Endothelial cell of umbilical vein (primary cell): Measurements from ENCODE around the gene PGAP3.

ENCODE experiments used
- CTCF ChIP-seq, 2 donors: IDR thresholded peaks; 1 replicate in 1 of 2; 2 replicates in 1 of 2; pipeline ENCODE4 v1.5.1; 2011; ENCODE audit warnings: low read length in 2 of 2, mild to moderate bottlenecking in 2 of 2, moderate library complexity in 2 of 2, control low read depth in 1 of 2, inconsistent platforms in 1 of 2, low read depth in 1 of 2; ENCODE audit not compliant: insufficient read depth in 1 of 2; ENCODE audit errors: extremely low read depth in 1 of 2
- EZH2 ChIP-seq: IDR thresholded peaks from 2 replicates; pipeline ENCODE4 v1.6.1; 2012; ENCODE audit warnings: borderline replicate concordance, low read depth, mild to moderate bottlenecking, moderate library complexity, low read length, inconsistent platforms; ENCODE audit not compliant: severe bottlenecking
- FOS ChIP-seq: IDR thresholded peaks from 2 replicates; pipeline ENCODE4 v1.6.1; 2011; ENCODE audit warnings: mild to moderate bottlenecking, low read length, moderate library complexity, borderline replicate concordance; ENCODE audit not compliant: insufficient read depth
- GATA2 ChIP-seq: IDR thresholded peaks from 2 replicates; pipeline ENCODE4 v1.7.0; 2011; ENCODE audit warnings: low read depth, mild to moderate bottlenecking, moderate library complexity, mixed read lengths, low read length; ENCODE audit not compliant: insufficient read length, insufficient read depth
- JUN ChIP-seq: IDR thresholded peaks from 2 replicates; pipeline ENCODE4 v1.6.1; 2011; ENCODE audit warnings: borderline replicate concordance, low read depth; ENCODE audit not compliant: insufficient read length, insufficient read depth
- POLR2A ChIP-seq: IDR thresholded peaks from 2 replicates; pipeline ENCODE4 v1.6.1; 2012; ENCODE audit warnings: low read depth, mild to moderate bottlenecking, control low read depth, low read length
- POLR2AphosphoS5 ChIP-seq: IDR thresholded peaks from 2 replicates; pipeline ENCODE4 v1.6.1; 2012; ENCODE audit warnings: low read depth, mild to moderate bottlenecking, control low read depth, low read length, moderate library complexity; ENCODE audit not compliant: insufficient read depth
- TF ChIP-seq, protein P1 (sequence below): IDR thresholded peaks from 2 replicates; pipeline ENCODE4 v1.6.1; 2011; ENCODE audit not compliant: insufficient read depth, insufficient read length

DNA sequence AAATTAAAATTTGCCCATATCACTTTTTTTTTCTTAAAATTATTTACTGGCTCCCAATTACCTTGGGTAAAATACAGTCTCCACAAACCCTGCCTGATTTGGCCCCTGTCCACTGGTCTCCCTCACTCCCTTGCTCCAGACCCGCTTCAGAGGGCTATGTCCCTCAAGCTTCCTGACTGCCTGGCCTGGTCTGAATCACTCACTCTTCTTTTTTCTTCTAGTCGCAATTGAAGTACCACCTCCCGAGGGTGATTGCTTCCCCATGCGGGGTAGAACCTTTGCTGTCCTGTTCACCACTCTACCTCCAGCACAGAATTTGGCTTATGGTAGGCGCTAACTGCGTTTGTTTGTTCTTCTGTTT lies 598 bp upstream of the PGAP3 start:
- no peak for TF ChIP-seq CTCF (IDR thresholded peaks at IDR 0.05; ENCODE audit: extremely low read depth in 1 of 2, insufficient read depth in 1 of 2, low read depth in 1 of 2, low read length in 2 of 2)
- no peak for TF ChIP-seq EZH2
- no peak for TF ChIP-seq JUN
- TF ChIP-seq POLR2AphosphoS5 = no peak
- TF ChIP-seq, protein P1, sequence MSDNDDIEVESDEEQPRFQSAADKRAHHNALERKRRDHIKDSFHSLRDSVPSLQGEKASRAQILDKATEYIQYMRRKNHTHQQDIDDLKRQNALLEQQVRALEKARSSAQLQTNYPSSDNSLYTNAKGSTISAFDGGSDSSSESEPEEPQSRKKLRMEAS = no peak
- no peak for TF ChIP-seq POLR2A
- TF ChIP-seq GATA2 = no peak
- no peak for TF ChIP-seq FOS
